ENCODE measurements around the gene GNAZ.

Gene GNAZ

GRCh38 chr22:23061471-23062280 is 8.6 kb upstream of the GNAZ start:
- Histone ChIP-seq H3K4me3 (no peak overlapping the region), H3K27ac (no peak overlapping the region)
- DNase-seq (ENCODE audit: low spot score), result no peak
- no peak for TF ChIP-seq CTCF (IDR thresholded peaks at IDR 0.05)

- no peak for DNase-seq (ENCODE audit: low spot score)
- H3K27ac ChIP-seq, result no peak overlapping the region
- no peak overlapping the region for H3K4me3 ChIP-seq
- TF ChIP-seq CTCF (IDR thresholded peaks at IDR 0.05), result no peak
Measured at GRCh38 chr22:23062616-23063538, 7.4 kb upstream of the GNAZ start.

- peak; percentile 73 for DNase-seq (ENCODE audit: low spot score)
- no peak overlapping the region for H3K27ac ChIP-seq
- no peak for TF ChIP-seq CTCF (IDR thresholded peaks at IDR 0.05)
- no peak overlapping the region for H3K4me3 ChIP-seq
Measured at GRCh38 chr22:23063539-23064380, 6.6 kb upstream of the GNAZ start.

GRCh38 chr22:23064381-23065068 is 5.8 kb upstream of the GNAZ start:
- Histone ChIP-seq H3K4me3 (no peak overlapping the region), H3K27ac (no peak overlapping the region)
- TF ChIP-seq CTCF (IDR thresholded peaks at IDR 0.05), result no peak
- peak; percentile 72 for DNase-seq (ENCODE audit: low spot score)

- DNase-seq (ENCODE audit: low spot score), result peak; percentile 57
Measured at GRCh38 chr22:23065069-23065451, 5.3 kb upstream of the GNAZ start.

More at GRCh38 chr22:23065069-23065451, 5.3 kb upstream of the GNAZ start:
- TF ChIP-seq CTCF (IDR thresholded peaks at IDR 0.05), result no peak
- H3K27ac ChIP-seq, result no peak overlapping the region
- H3K4me3 ChIP-seq, result no peak overlapping the region

Data from coronary artery (tissue), 2 donors.